ENCODE measurements around the gene APOBR.

- no peak for TF ChIP-seq CTCF (IDR thresholded peaks at IDR 0.05)
- TF ChIP-seq EZH2 (IDR thresholded peaks at IDR 0.05; ENCODE audit: borderline replicate concordance, insufficient read depth, low read depth, low read length, poor library complexity, severe bottlenecking): no peak
Observed at GRCh38 chr16:28505489-28506137, 11.2 kb downstream of the APOBR start.

Data from B cell (primary cell).